HFFc6 (cell line): ENCODE data around the gene CHST14. TPM values are rescaled to one million over a fixed set of nuclear protein-coding genes. Genes with fewer than 3 reads are reported as not detected.

ENCODE experiments used
- DNase-seq: peaks from one replicate; pipeline ENCODE4 v3.0.0-alpha.2; 2018
- H3K27ac Mint-ChIP-seq: 2 replicates; pipeline ENCODE4 v1.8.0; 2020; ENCODE audit warnings: mild to moderate bottlenecking, mixed read lengths
- H3K27me3 Mint-ChIP-seq: 2 replicates; pipeline ENCODE4 v1.8.0; 2021; ENCODE audit warnings: mild to moderate bottlenecking, moderate library complexity, mixed read lengths; ENCODE audit not compliant: insufficient read depth
- H3K36me3 Mint-ChIP-seq: 2 replicates; pipeline ENCODE4 v1.8.0; 2021; ENCODE audit warnings: low read depth, mixed read lengths
- H3K4me1 Mint-ChIP-seq: 2 replicates; pipeline ENCODE4 v1.8.0; 2020; ENCODE audit warnings: low read depth, mixed read lengths
- H3K4me3 Mint-ChIP-seq: 2 replicates; pipeline ENCODE4 v1.8.0; 2020; ENCODE audit warnings: mild to moderate bottlenecking, moderate library complexity, mixed read lengths
- H3K9me3 Mint-ChIP-seq: 2 replicates; pipeline ENCODE4 v1.8.0; 2020; ENCODE audit warnings: mild to moderate bottlenecking, mixed read lengths
- total RNA-seq, 6 experiments: library from RNA; stranded (reverse); fragmentation: NEBNext Ultra II Directional; extraction: Animal tissue kit (Norgen Biotek cat#: 25700); gene quantifications; 2 replicates in 1 of 6; 3 replicates in 5 of 6; pipeline ENCODE4 v1.2.3, GENCODE V29; 2021
- TF ChIP-seq, protein P1 (sequence below): fragments of 200-600 bp; sonication (generic); IDR thresholded peaks from 2 replicates; pipeline ENCODE4 v1.5.0; 2021; ENCODE audit warnings: antibody characterized with exemption, mild to moderate bottlenecking

CHST14 gene
- total RNA-seq, 6 experiments from 2014 or later: 26.3 to 32.5 (median 28.4) TPM

DNA sequence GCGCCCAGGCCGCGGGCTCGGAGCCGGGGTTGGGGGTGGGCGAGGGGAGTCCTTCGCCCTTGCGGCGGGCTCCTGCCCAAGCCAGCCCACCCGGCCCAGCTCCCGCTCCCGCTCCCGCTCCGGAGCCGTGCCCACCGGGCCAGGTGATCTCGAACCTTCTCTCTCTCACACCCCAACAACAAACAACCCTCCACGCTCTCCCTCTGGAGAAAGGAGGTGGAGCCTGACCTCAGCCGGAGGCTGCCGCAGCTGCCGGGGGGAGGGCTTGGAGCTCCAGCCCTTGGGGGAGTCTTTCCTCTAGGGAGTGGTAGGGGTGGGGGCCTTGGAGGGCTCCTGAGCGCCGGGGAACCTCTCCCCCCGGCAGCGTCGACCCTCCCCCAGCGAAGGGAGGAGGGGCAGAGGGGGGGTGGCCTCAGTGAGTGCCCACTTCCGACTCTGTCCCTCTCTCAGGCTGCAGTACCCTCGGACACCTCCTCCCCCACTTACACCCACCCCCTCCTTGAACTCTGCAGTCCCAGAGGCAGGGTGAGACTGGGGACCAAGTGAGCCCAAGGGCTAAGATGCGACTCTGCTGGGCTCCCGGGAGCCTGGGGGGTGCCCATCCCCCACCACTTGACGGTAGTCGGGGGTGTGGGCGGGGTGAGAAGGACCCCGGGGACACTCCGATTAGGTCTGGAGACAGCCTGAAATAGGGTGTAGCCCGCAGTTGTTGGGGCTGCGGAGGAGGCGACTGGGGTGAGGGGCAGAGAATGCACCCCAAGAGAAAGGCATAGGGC is 34.5 kb upstream of the CHST14 start:
- DNase-seq: no peak
- Mint-ChIP-seq H3K4me3 (no peak overlapping the region), H3K36me3 (no peaks in the 10 kb centered on the region), H3K27me3 (peaks cover 49% of the 10 kb centered on the region), H3K4me1 (peaks cover 10% of the 10 kb centered on the region), H3K27ac (no peak overlapping the region), H3K9me3 (no peaks in the 10 kb centered on the region)
- TF ChIP-seq, protein P1, sequence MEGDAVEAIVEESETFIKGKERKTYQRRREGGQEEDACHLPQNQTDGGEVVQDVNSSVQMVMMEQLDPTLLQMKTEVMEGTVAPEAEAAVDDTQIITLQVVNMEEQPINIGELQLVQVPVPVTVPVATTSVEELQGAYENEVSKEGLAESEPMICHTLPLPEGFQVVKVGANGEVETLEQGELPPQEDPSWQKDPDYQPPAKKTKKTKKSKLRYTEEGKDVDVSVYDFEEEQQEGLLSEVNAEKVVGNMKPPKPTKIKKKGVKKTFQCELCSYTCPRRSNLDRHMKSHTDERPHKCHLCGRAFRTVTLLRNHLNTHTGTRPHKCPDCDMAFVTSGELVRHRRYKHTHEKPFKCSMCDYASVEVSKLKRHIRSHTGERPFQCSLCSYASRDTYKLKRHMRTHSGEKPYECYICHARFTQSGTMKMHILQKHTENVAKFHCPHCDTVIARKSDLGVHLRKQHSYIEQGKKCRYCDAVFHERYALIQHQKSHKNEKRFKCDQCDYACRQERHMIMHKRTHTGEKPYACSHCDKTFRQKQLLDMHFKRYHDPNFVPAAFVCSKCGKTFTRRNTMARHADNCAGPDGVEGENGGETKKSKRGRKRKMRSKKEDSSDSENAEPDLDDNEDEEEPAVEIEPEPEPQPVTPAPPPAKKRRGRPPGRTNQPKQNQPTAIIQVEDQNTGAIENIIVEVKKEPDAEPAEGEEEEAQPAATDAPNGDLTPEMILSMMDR: no peak

DNA sequence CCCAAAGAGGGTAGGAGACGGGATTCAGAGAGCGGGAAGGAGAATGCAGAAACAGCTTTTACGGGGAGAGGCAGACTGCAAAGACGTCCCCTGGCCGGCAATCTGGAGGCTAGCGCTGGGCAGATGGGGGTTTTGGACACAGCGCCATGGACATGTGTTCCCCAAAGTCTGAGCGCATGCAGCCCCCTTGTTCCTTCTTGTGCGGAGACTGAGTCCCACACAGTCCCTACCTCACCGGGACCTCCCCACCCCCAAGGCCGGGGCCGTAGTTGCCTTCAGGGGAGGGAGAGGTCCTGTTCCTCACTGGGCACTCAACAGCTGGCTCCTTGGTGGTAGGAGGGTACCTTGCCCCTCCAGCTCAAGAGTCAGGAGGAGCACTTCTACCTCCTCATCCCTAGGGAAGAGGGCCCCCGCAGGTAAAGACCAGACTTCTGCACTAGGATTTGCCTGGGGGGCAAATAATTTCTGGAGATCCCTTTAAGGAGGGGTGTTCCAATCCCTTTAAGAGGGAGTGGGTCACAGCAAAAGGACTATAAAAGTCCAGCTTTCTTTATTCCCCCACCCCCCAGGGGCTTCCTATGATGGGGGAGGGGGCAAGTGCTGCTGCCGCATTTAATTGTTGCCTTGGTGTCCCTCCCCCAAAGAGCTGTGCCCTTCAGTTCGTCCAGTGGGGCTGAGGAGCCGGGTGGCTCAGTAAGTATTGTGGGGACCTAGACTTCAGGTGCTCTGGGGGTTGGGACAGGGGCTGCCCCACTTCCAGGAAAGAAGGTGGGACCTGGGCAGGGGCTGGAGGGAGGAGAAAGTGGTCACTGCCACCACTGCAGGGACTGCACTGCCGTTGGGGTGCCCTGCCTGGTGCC is 33.7 kb upstream of the CHST14 start:
- peaks cover 49% of the 10 kb centered on the region for H3K27me3 Mint-ChIP-seq
- TF ChIP-seq, protein P1: no peak
- no peak for DNase-seq
- H3K36me3 Mint-ChIP-seq: no peaks in the 10 kb centered on the region
- H3K9me3 Mint-ChIP-seq: no peaks in the 10 kb centered on the region
- H3K4me3 Mint-ChIP-seq: no peak overlapping the region
- H3K4me1 Mint-ChIP-seq: peaks cover 10% of the 10 kb centered on the region
- no peak overlapping the region for H3K27ac Mint-ChIP-seq

DNA sequence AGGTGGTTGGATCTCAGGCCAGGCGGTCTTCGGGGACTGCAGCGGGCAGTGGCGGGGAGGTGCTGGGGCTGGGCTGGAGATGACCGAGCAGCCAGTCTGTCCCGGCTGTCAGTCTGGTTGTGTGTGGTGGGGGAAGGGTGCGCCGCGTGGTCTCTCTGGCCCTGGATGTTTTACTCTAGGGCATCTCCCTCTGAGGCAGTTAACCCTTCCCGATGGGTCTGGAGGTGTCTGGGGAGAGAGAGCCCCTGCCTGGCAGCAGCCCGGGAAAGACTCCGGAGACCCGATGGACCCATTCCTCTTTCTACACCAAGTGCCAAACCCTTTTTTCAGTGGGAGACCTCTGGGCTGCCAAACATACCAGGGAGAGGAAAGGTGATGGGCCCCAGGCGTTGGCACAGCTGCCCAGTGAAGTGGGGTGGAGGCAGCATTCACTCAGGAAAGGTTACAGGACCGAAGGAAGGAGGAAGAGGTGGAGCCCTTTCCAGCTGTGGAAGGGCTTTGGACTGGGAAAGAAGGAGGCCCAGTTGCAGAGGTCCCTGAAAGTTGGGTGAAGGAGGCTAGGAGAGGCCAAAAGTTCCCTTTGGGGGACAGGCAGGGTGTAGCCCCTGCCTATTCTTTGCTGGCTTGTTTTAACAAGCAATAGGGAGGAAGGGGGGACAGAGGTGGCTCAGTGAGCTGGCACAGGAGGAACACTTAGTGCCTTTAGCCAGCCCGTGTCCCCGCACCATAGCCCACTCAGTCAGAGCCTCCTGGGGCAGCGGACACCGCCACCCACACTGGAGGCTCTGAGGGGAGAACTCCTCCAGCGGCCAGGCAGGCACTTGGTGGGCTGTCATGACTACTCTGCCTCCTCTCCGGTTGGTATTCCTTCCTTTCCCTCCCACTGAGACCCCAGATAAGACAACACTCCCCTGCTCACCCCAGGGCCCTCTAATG is 32.8 kb upstream of the CHST14 start:
- H3K27me3 Mint-ChIP-seq: peaks cover 47% of the 10 kb centered on the region
- H3K4me3 Mint-ChIP-seq: no peak overlapping the region
- DNase-seq: no peak
- peaks cover 18% of the 10 kb centered on the region for H3K4me1 Mint-ChIP-seq
- no peak overlapping the region for H3K27ac Mint-ChIP-seq
- no peaks in the 10 kb centered on the region for H3K9me3 Mint-ChIP-seq
- H3K36me3 Mint-ChIP-seq: no peaks in the 10 kb centered on the region
- TF ChIP-seq, protein P1: no peak

GRCh38 chr15:40438712-40439111 is 32.1 kb upstream of the CHST14 start:
- Mint-ChIP-seq H3K27me3 (peaks cover 44% of the 10 kb centered on the region), H3K27ac (no peak overlapping the region), H3K4me1 (peaks cover 25% of the 10 kb centered on the region), H3K9me3 (no peaks in the 10 kb centered on the region), H3K36me3 (no peaks in the 10 kb centered on the region), H3K4me3 (no peak overlapping the region)
- TF ChIP-seq, protein P1: no peak
- no peak for DNase-seq

- Mint-ChIP-seq H3K9me3 (no peaks in the 10 kb centered on the region), H3K27me3 (peaks cover 44% of the 10 kb centered on the region), H3K27ac (no peak overlapping the region; the same call in 1 of the 2 replicates), H3K36me3 (no peaks in the 10 kb centered on the region), H3K4me3 (peak overlapping the region; percentile 91), H3K4me1 (peaks cover 33% of the 10 kb centered on the region)
- DNase-seq: no peak
- TF ChIP-seq, protein P1: no peak
These were observed 31.3 kb upstream of the CHST14 start for GRCh38 chr15:40439461-40439959.
